SK-N-MC (cell line): ENCODE data around the gene PLD1.
"Not testable (repeated sequence)": the region's sequence is repeated elsewhere in the genome, so short reads cannot be mapped to it uniquely, and the experiment has no call there.

Experiments used
- DNase-seq: peaks from one replicate; pipeline ENCODE4 v3.0.0-alpha.2; 2011; ENCODE audit warnings: low read depth, low spot score
- H3K27ac ChIP-seq: fragments of 200-600 bp; sonication (generic); 2 replicates; pipeline ENCODE4 v1.5.1; 2016; ENCODE audit warnings: mixed run types
- H3K36me3 ChIP-seq: fragments of 200-600 bp; sonication (generic); 2 replicates; pipeline ENCODE4 v1.6.1; 2017; ENCODE audit warnings: antibody characterized with exemption, low read length, mixed read lengths; ENCODE audit not compliant: insufficient read depth
- H3K4me3 ChIP-seq: fragments of 200-600 bp; sonication (generic); 2 replicates; pipeline ENCODE4 v1.5.1; 2016
- H3K9ac ChIP-seq: fragments of 200-600 bp; sonication (generic); 2 replicates; pipeline ENCODE4 v1.8.0; 2017; ENCODE audit warnings: mixed run types, mixed read lengths; ENCODE audit not compliant: insufficient read length
- H3K9me3 ChIP-seq: fragments of 200-600 bp; sonication (generic); 2 replicates; pipeline ENCODE4 v1.6.1; 2017; ENCODE audit warnings: low read depth, mild to moderate bottlenecking, antibody characterized with exemption, low read length, moderate library complexity, mixed read lengths
- EZH2 ChIP-seq: fragments of 200-600 bp; sonication (generic); IDR thresholded peaks from one replicate; pipeline ENCODE4 v1.6.1; 2017; ENCODE audit warnings: antibody characterized with exemption
- FOXP2 ChIP-seq: optimal IDR thresholded peaks from 2 replicates; pipeline ENCODE3; 2011; ENCODE audit warnings: mild to moderate bottlenecking, moderate library complexity; ENCODE audit not compliant: insufficient read depth; ENCODE audit errors: extremely low read length, control extremely low read depth
- POLR2AphosphoS5 ChIP-seq: IDR thresholded peaks from 2 replicates; pipeline ENCODE4 v1.6.1; 2012; ENCODE audit warnings: mild to moderate bottlenecking, low read depth, low read length, borderline replicate concordance

Gene PLD1

DNA sequence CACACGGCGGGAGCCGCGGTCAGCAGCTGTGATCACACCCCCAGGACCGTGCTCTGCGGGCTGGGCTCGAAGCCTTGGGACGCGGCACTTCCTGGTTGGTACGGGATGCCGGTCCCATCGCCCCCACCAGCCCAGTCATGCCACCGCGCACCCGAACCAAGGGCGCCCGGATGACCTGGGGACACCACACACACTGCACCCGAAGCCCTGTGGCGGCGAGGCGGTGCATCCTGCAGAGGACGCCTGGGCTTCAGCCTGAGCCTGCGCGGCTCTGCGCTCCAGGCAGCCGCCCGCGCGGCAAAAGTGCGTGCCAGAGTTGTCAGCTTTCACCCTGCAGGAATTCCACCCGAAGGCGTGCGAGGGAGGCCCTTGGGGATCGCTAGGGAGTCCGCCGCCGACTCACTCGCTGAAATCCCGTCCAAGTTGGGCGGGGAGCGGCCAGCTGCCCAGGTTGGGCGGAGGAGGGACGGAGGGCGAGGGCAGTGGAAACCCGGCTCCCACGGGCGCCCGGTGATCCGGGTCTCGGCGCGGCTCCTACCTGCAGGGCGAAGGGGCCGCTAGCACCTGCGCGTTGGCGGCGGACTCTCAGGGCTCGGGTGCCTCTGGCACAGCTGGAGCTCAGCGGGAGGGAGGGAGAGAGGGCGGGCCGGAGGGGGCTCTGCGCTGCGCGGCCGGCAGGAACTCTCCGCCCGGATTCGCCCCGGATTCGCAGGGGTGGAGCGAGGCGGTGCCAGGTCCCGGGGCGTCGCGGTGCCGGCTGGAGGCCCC, at the start of gene PLD1:
PLD1 (minus strand) TSS at position 623 of the 768 bp plus-strand sequence. CDS start 72,432 bp downstream, outside the sequence.
- Histone ChIP-seq H3K27ac (peak within 1 kb of the TSS; percentile 86), H3K9ac (peak within 1 kb of the TSS; percentile 43), H3K36me3 (no peaks in the 10 kb centered on the region), H3K9me3 (no peaks in the 10 kb centered on the region), H3K4me3 (peak within 1 kb of the TSS; percentile 87)
- no peak for TF ChIP-seq EZH2
- TF ChIP-seq POLR2AphosphoS5 = peak; percentile 51; the same call in 1 of the 2 replicates
- TF ChIP-seq FOXP2 = peak; percentile 85
- DNase-seq = no peak

GRCh38 chr3:171858770-171859169, 48.5 kb upstream of the PLD1 start:
- DNase-seq, H3K27ac ChIP-seq, H3K4me3 ChIP-seq, H3K9ac ChIP-seq, H3K36me3 ChIP-seq: not testable (repeated sequence)
- H3K9me3 ChIP-seq = peaks cover 23% of the 10 kb centered on the region; the same call in 1 of the 2 replicates

GRCh38 chr3:171854649-171855305, 44.5 kb upstream of the PLD1 start:
- no peak for TF ChIP-seq FOXP2
- TF ChIP-seq POLR2AphosphoS5 = no peak
- no peak for TF ChIP-seq EZH2
- H3K4me3 ChIP-seq = no peak overlapping the region
- no peak overlapping the region for H3K9ac ChIP-seq
- peaks cover 23% of the 10 kb centered on the region; the same call in 1 of the 2 replicates for H3K9me3 ChIP-seq
- no peaks in the 10 kb centered on the region for H3K36me3 ChIP-seq
- no peak overlapping the region for H3K27ac ChIP-seq
- no peak for DNase-seq

DNA sequence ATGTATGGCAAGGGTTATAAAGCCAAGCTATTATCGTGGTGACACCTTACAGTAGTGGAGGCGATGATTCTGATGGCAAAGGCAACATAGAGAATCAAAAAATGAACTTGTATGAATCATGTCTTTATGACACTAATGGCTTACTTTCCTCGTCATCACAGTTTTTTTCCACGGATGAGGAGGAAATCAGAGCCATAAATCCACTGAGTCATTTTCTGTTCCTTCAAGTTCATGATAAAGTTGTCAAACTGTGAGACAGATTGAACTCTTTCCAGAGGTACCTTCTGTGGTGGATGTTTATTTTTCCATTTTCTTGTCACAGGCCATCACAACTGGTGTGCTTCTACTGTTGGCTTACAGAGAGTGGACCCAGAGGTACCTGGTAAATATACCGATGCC, 41.4 kb upstream of the PLD1 start:
- H3K9ac ChIP-seq = no peak overlapping the region
- TF ChIP-seq POLR2AphosphoS5 (no peak), FOXP2 (no peak), EZH2 (no peak)
- no peak for DNase-seq

GRCh38 chr3:171850960-171851659, 40.8 kb upstream of the PLD1 start:
- DNase-seq = no peak
- TF ChIP-seq POLR2AphosphoS5 (no peak), FOXP2 (no peak), EZH2 (no peak)
- Histone ChIP-seq H3K9ac (no peak overlapping the region), H3K4me3 (no peak overlapping the region), H3K9me3 (peaks cover 19% of the 10 kb centered on the region; the same call in 1 of the 2 replicates), H3K27ac (no peak overlapping the region), H3K36me3 (no peaks in the 10 kb centered on the region)

More for the DNA sequence above, 41.4 kb upstream of the PLD1 start:
- Histone ChIP-seq H3K9me3 (peaks cover 23% of the 10 kb centered on the region; the same call in 1 of the 2 replicates), H3K36me3 (no peaks in the 10 kb centered on the region), H3K27ac (no peak overlapping the region), H3K4me3 (no peak overlapping the region)

- no peak overlapping the region for H3K9ac ChIP-seq
- no peaks in the 10 kb centered on the region for H3K36me3 ChIP-seq
- TF ChIP-seq EZH2 (no peak), POLR2AphosphoS5 (no peak), FOXP2 (no peak)
- H3K9me3 ChIP-seq = peaks cover 13% of the 10 kb centered on the region; the same call in 1 of the 2 replicates
- no peak overlapping the region for H3K4me3 ChIP-seq
- no peak for DNase-seq
- H3K27ac ChIP-seq = no peak overlapping the region
Measured at GRCh38 chr3:171850320-171850959, 40.2 kb upstream of the PLD1 start.

DNA sequence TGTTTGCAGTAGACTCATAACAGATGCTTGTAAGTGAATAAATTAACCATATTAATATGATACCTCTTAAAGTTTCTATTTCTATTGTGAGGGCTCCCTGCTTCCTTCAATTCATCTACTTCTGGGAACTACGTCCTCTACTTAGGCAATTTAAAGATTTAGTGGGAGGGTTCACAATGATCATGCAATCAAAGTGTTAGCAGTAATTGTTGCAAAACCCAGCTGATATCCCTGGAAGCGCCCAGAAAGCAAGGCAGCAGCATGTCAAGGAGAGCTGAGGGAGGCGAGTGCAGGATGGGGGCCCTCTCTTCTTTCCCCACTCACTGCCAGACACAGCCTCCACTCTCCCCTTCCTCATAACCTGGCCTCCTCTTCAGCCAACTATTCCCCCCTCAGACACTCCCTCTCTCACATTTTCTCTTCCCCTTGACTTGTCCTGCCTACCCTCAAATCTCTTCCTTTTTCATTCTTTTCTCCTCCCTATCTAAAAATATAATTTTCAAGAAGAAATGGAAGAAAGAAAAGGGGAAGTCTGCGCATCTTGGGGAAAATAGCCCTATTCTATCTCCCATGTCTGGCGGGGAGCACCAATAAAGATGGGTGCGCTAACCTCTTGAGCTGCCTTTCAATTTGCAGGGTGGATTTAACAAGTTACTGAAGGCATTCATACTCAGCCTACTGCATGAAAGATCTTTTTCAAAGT, 39.5 kb upstream of the PLD1 start:
- Histone ChIP-seq H3K9ac (no peak overlapping the region), H3K36me3 (no peaks in the 10 kb centered on the region), H3K9me3 (peaks cover 8% of the 10 kb centered on the region; the same call in 1 of the 2 replicates), H3K27ac (no peak overlapping the region), H3K4me3 (no peak overlapping the region)
- no peak for DNase-seq
- TF ChIP-seq EZH2 = no peak
- no peak for TF ChIP-seq POLR2AphosphoS5
- TF ChIP-seq FOXP2 = no peak
